Activated CD8-positive, alpha-beta T cell treated with anti-CD3 and anti-CD28 coated beads for 36 hours (primary cell): ENCODE data around the gene SNX20. TPM values are rescaled to one million over a fixed set of nuclear protein-coding genes. Genes with fewer than 3 reads are reported as not detected.
A peak's percentile ranks its signal among the peaks of the same experiment; 100 is the strongest.

Experiments
- ATAC-seq: fragments of 200-7000 bp; cut with Tn5 transposase; one replicate; pipeline ENCODE4 v1.10.0; 2021; ENCODE audit warnings: mild to moderate bottlenecking, moderate library complexity
- CTCF ChIA-PET: fragments of 350-600 bp; sonication (Branson Sonifier 250); formaldehyde crosslinking; loops from one replicate; lab custom pipeline; 2021; ENCODE audit warnings: antibody characterized with exemption; lab: Charles Lee
- POLR2A ChIA-PET: fragments of 350-600 bp; sonication (Branson Sonifier 250); formaldehyde crosslinking; loops from one replicate; lab custom pipeline; 2021; ENCODE audit warnings: antibody characterized with exemption; lab: Charles Lee
- DNase-seq: peaks from one replicate; pipeline ENCODE4 v3.0.0-alpha.2; 2020
- H3K27ac Mint-ChIP-seq: one replicate; pipeline ENCODE4 v1.8.0; 2021; ENCODE audit warnings: mild to moderate bottlenecking, mixed read lengths
- H3K27me3 Mint-ChIP-seq: one replicate; pipeline ENCODE4 v1.8.0; 2021; ENCODE audit warnings: mixed read lengths
- H3K36me3 Mint-ChIP-seq: one replicate; pipeline ENCODE4 v1.8.0; 2021; ENCODE audit warnings: low read depth, mixed read lengths
- H3K4me1 Mint-ChIP-seq: one replicate; pipeline ENCODE4 v1.8.0; 2021; ENCODE audit warnings: low read depth, mixed read lengths
- H3K4me3 Mint-ChIP-seq: one replicate; pipeline ENCODE4 v1.8.0; 2021; ENCODE audit warnings: mild to moderate bottlenecking, moderate library complexity, mixed read lengths
- H3K9me3 Mint-ChIP-seq: one replicate; pipeline ENCODE4 v1.8.0; 2021; ENCODE audit warnings: mixed read lengths
- intact Hi-C: fragments of 100-400 bp; cut with micrococcal nuclease; formaldehyde crosslinking; loops from one replicate; pipeline ENCODE4 v1.10.0; 2022
- total RNA-seq, 2 experiments: library from RNA; stranded (reverse); gene quantifications; one replicate each; pipeline ENCODE4 v1.2.3, GENCODE V29; 2021
- TF ChIP-seq, protein P1 (sequence below): fragments of 200-600 bp; IDR thresholded peaks from one replicate; pipeline ENCODE4 v1.8.0; 2022; ENCODE audit warnings: antibody characterized with exemption, mild to moderate bottlenecking

Gene SNX20
- total RNA-seq, 2 experiments from 2014 or later, result 24.6 to 25.0 TPM

- no peaks in the 10 kb centered on the region for H3K27me3 Mint-ChIP-seq
- peaks cover 3% of the 10 kb centered on the region for H3K36me3 Mint-ChIP-seq
- H3K4me1 Mint-ChIP-seq, result peaks cover 31% of the 10 kb centered on the region
- ChIA-PET POLR2A (interaction anchor here (0.7 to 9.5 kb wide), 6 partner anchors 10 to 391 kb away, joined by 3 to 59 read pairs (median 4); partner anchors contain the start of gene SNX20), CTCF (interaction anchor here (0.6 to 17.8 kb wide), 84 partner anchors 8 to 640 kb away, joined by 3 to 340 read pairs (median 5); partner anchors contain the start of genes BRD7, CNEP1R1, CYLD and SNX20)
- H3K27ac Mint-ChIP-seq, result peak overlapping the region; percentile 58
- TF ChIP-seq, protein P1, sequence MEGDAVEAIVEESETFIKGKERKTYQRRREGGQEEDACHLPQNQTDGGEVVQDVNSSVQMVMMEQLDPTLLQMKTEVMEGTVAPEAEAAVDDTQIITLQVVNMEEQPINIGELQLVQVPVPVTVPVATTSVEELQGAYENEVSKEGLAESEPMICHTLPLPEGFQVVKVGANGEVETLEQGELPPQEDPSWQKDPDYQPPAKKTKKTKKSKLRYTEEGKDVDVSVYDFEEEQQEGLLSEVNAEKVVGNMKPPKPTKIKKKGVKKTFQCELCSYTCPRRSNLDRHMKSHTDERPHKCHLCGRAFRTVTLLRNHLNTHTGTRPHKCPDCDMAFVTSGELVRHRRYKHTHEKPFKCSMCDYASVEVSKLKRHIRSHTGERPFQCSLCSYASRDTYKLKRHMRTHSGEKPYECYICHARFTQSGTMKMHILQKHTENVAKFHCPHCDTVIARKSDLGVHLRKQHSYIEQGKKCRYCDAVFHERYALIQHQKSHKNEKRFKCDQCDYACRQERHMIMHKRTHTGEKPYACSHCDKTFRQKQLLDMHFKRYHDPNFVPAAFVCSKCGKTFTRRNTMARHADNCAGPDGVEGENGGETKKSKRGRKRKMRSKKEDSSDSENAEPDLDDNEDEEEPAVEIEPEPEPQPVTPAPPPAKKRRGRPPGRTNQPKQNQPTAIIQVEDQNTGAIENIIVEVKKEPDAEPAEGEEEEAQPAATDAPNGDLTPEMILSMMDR, result peak; percentile 96
- H3K9me3 Mint-ChIP-seq, result no peaks in the 10 kb centered on the region
- ATAC-seq (peak; percentile 48), DNase-seq (peak; percentile 82)
- intact Hi-C loops, result loop anchor here (1.0 to 10.0 kb wide), 3 partner anchors 82 to 301 kb away; partner anchors contain the start of gene BRD7
- peak overlapping the region; percentile 54 for H3K4me3 Mint-ChIP-seq
These were observed 15.8 kb downstream of the SNX20 start for GRCh38 chr16:50665128-50665878.

GRCh38 chr16:50664270-50664669 is 16.8 kb downstream of the SNX20 start:
- Mint-ChIP-seq H3K27ac (no peak overlapping the region), H3K9me3 (no peaks in the 10 kb centered on the region), H3K4me1 (peaks cover 31% of the 10 kb centered on the region), H3K36me3 (peaks cover 3% of the 10 kb centered on the region), H3K27me3 (no peaks in the 10 kb centered on the region), H3K4me3 (no peak overlapping the region)
- TF ChIP-seq, protein P1, result no peak
- ATAC-seq (no peak), DNase-seq (no peak)
- intact Hi-C loops, result loop anchor here (10.0 kb wide), 1 partner anchor 299 kb away; the partner anchor contains the start of gene BRD7
- ChIA-PET POLR2A (interaction anchor here (1.3 to 9.5 kb wide), 3 partner anchors 11 to 16 kb away, joined by 4 to 59 read pairs (median 6); partner anchors contain the start of gene SNX20), CTCF (interaction anchor here (0.8 to 17.8 kb wide), 17 partner anchors 8 to 337 kb away, joined by 3 to 340 read pairs (median 13); partner anchors contain the start of genes CYLD and SNX20)

- H3K4me1 Mint-ChIP-seq, result peaks cover 19% of the 10 kb centered on the region
- no peaks in the 10 kb centered on the region for H3K27me3 Mint-ChIP-seq
- POLR2A ChIA-PET, result interaction anchor here (0.6 to 1.9 kb wide), 2 partner anchors 9 to 302 kb away, joined by 3 to 4 read pairs; no protein-coding TSS in a partner anchor
- H3K36me3 Mint-ChIP-seq, result no peaks in the 10 kb centered on the region
- H3K4me3 Mint-ChIP-seq, result no peak overlapping the region
- no peaks in the 10 kb centered on the region for H3K9me3 Mint-ChIP-seq
- ATAC-seq (no peak), DNase-seq (no peak)
- H3K27ac Mint-ChIP-seq, result no peak overlapping the region
- intact Hi-C loops, result loop anchor here (10.0 kb wide), 1 partner anchor 298 kb away; the partner anchor contains the start of gene BRD7
- TF ChIP-seq, protein P1, result no peak
- CTCF ChIA-PET, result interaction anchor here (1.1 to 17.8 kb wide), 5 partner anchors 10 to 449 kb away, joined by 3 to 340 read pairs (median 14); no protein-coding TSS in a partner anchor
These were observed 18.7 kb downstream of the SNX20 start for GRCh38 chr16:50662306-50662940.

DNA sequence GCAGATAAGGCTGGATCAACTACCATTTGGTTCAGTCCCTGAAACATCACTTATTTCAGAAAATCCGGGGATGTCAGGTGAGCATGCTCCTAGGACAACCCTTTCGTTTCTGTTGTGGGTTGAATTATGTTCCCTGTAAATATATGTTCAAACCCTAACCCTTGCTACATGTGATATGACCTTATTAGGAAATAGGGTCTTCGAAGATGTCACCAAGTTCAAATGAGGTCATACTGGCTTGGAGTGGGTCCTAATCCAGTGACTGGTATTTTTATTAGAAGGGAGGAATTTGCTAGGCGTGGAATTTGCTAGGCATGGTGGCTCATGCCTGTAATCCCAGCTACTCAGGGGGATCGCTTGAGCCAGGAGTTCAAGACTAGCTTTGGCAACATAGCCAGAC is 21.3 kb downstream of the SNX20 start:
- Mint-ChIP-seq H3K4me3 (no peak overlapping the region), H3K27ac (no peak overlapping the region), H3K4me1 (peaks cover 2% of the 10 kb centered on the region), H3K27me3 (no peaks in the 10 kb centered on the region), H3K9me3 (no peaks in the 10 kb centered on the region), H3K36me3 (no peaks in the 10 kb centered on the region)
- ATAC-seq (no peak), DNase-seq (no peak)
- TF ChIP-seq, protein P1, result no peak
- intact Hi-C loops, result loop anchor here (10.0 kb wide), 1 partner anchor 295 kb away; the partner anchor contains the start of gene BRD7
- ChIA-PET POLR2A (no interaction called here), CTCF (interaction anchor here (1.3 to 3.4 kb wide), 2 partner anchors 12 to 146 kb away, joined by 6 to 14 read pairs; no protein-coding TSS in a partner anchor)
